ENCODE results near the gene PGAP1. TPM values are rescaled to one million over a fixed set of nuclear protein-coding genes. Genes with fewer than 3 reads are reported as not detected.

PGAP1 gene
- total RNA-seq, 1 experiment from 2014 or later: 29.4 TPM

GRCh38 chr2:196926562-196927375, at the start of gene PGAP1 (continued):
- TF ChIP-seq STAT6 (CRISPR knock-in tag; conservative IDR thresholded peaks at IDR 0.05; ENCODE audit: low read depth) (0 out of 2 replicates have a peak, but pooled peaks have one; percentile 42), CREM (CRISPR knock-in tag; IDR thresholded peaks at IDR 0.05) (0 out of 2 replicates have a peak, but pooled peaks have one; percentile 33), ETV6 (CRISPR knock-in tag; IDR thresholded peaks at IDR 0.05) (no peak; the same call in 1 of the 2 replicates), FOXP4 (CRISPR knock-in tag; IDR thresholded peaks at IDR 0.05) (peak; percentile 73; the same call in 1 of the 2 replicates), ATF6 (CRISPR knock-in tag; IDR thresholded peaks at IDR 0.05) (no peak), E2F5 (CRISPR knock-in tag; IDR thresholded peaks at IDR 0.05) (peak; percentile 73), CTCF (IDR thresholded peaks at IDR 0.05) (no peak), FOXP1 (CRISPR knock-in tag; IDR thresholded peaks at IDR 0.05; ENCODE audit: borderline replicate concordance) (peak; percentile 64; the same call in 1 of the 2 replicates), ZNF281 (CRISPR knock-in tag; IDR thresholded peaks at IDR 0.05) (no peak; the same call in 1 of the 2 replicates), TEAD1 (CRISPR knock-in tag; IDR thresholded peaks at IDR 0.05) (peak; percentile 78; the same call in 1 of the 2 replicates), TP53 (CRISPR knock-in tag; IDR thresholded peaks at IDR 0.05) (peak; percentile 38; the same call in 1 of the 2 replicates), SP1 (CRISPR knock-in tag; conservative IDR thresholded peaks at IDR 0.05) (peak; percentile 60)

Data from WTC11 (cell line).